Endothelial cell of hepatic sinusoid (primary cell): Measurements from ENCODE around the gene THSD1.

ENCODE experiments used
- in situ Hi-C: cut with HindIII; loops from 2 replicates; pipeline ENCODE4 v1.10.0; 2017; ENCODE audit warnings: low sequenced_read_pairs

Gene THSD1, protein sequence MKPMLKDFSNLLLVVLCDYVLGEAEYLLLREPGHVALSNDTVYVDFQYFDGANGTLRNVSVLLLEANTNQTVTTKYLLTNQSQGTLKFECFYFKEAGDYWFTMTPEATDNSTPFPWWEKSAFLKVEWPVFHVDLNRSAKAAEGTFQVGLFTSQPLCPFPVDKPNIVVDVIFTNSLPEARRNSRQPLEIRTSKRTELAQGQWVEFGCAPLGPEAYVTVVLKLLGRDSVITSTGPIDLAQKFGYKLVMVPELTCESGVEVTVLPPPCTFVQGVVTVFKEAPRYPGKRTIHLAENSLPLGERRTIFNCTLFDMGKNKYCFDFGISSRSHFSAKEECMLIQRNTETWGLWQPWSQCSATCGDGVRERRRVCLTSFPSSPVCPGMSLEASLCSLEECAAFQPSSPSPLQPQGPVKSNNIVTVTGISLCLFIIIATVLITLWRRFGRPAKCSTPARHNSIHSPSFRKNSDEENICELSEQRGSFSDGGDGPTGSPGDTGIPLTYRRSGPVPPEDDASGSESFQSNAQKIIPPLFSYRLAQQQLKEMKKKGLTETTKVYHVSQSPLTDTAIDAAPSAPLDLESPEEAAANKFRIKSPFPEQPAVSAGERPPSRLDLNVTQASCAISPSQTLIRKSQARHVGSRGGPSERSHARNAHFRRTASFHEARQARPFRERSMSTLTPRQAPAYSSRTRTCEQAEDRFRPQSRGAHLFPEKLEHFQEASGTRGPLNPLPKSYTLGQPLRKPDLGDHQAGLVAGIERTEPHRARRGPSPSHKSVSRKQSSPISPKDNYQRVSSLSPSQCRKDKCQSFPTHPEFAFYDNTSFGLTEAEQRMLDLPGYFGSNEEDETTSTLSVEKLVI

DNA sequence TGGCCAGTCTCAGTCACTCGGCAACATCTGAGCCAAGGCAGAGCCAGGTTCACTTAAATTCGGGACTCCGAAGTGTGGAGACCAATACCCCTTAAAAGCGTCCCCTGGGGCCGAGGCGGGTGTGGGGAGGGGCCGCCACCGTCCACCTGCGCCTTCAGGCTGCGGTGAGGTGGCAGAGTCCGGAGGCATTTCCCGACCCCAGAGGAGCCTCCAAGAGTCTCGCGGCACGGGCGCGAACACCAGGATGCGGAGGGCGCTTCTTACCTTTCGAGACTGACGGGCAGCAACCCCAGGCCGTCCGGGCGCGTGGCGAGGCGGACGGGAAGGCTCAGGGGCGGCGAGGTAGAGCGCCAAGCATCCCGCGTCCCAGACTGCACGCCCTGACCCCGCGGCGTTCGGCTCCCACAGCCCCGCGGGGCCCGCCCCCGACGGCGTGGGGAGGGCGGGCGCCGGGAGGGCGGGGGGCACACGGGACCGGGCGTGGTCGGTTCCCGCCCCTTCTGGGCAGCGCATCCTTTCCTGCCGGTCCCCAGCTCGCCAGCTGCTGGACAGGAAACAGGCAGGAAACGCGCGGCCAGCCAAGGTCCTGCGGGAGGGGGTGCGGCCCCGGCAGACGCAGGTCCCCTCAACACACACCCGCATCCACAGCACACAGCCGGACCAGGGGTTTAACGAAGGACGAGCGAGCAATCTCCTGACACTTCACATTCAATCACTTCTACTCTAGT lies at the start of gene THSD1:
TSS of gene THSD1 (minus strand) at position 406 of the 728 bp plus-strand sequence. CDS start 3,572 bp downstream, outside the sequence.
- in situ Hi-C loops, result no loop called here

DNA sequence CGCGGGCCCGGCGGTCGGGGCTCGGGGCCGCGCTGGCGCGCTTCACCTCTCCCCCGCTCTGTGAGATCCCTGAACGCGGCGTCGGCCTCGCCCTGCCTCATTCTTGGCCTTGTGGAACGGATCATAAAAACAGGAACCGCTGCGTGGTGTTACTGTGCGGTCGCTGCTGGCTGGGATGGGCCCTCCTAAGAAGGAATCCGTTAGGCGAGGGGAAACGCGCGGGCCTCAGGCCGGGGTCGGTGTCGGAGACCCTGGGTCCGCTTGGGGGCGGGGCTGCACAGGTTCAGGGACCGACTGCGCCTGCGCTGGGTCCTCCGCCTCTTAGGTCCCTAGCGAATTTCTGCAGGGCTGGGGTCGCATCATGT lies 49.7 kb upstream of the THSD1 start:
- in situ Hi-C loops, result no loop called here

DNA sequence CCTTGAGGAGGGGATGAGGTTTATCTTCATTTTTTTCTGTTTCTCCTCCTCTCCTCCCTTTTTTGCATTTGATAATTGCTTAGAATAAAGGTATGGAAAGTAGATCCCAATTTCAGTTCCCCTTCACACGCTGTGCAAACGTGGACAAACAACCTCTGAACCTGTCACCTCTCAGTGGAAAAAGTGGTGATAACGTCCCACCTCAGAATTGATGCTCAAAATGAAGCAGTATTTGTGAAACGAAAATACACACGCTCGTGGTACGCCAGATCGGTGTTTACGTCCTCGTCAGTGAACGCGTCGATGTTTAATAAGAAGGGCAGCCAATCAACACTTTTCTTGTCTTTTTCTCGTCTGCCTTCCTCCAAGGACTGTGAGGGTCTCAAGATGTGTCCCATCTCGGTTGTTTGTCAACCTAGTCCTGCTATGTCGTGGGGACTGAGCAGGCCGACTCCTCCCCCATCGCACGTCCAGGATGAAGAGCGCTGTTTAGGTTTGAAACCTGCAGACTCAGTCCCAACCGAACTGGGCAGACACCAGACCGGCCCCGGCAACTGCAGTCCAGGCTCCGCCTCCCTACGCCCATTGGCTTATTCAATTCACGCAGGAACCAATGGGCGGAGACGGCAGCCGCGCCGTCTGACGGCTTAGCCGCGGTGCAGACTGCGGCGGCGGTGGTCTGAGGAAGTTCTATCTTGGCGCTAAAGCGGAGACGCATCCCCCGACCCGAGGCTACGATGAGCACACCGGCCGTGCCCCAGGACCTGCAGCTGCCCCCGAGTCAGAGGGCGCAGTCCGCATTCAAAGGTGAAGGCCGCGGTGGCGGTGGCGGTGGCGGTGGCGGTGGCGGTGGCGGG lies 49.1 kb upstream of the THSD1 start, which contains the start of gene CKAP2:
TSS of gene CKAP2 (plus strand) at position 659 of the 857 bp plus-strand sequence. CDS start at position 738, 79 bp downstream.
- in situ Hi-C loops, result no loop called here

DNA sequence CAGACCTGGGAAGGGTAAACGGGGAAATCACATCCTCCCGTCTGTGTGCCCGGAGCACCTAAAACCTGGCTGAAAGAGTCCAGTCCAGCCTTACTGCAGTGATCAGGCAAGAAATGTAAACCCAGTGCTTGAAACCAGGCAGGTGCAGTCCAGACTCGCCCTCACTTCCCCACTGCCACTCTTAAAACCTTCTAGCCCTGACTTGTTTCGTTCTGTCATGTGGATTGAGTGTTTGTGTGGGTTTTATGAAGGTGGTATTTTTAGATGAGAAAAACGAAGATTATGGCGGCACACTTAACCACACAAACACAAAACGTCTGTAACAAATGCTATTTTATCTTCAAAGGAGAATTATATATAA lies 48.5 kb upstream of the THSD1 start:
- in situ Hi-C loops, result no loop called here

DNA sequence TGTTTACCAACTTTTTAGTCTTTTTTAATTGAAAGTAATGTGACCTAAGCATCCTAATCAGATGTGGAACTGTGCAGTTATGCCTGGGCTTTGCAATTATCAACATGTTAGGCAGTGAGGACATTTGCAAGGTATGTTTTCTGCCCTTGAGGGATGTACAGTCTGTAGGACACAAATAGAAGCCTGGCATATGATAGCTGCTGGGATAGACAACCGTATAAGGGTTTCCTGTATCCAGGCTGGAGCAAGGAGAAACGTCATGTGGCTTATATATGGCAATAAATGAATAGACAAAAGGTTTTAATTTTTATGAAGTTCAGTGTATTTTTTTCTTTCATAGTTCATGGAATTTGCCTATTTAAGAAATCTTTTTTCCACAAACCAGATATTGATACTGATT lies 46.5 kb upstream of the THSD1 start:
- in situ Hi-C loops, result no loop called here

DNA sequence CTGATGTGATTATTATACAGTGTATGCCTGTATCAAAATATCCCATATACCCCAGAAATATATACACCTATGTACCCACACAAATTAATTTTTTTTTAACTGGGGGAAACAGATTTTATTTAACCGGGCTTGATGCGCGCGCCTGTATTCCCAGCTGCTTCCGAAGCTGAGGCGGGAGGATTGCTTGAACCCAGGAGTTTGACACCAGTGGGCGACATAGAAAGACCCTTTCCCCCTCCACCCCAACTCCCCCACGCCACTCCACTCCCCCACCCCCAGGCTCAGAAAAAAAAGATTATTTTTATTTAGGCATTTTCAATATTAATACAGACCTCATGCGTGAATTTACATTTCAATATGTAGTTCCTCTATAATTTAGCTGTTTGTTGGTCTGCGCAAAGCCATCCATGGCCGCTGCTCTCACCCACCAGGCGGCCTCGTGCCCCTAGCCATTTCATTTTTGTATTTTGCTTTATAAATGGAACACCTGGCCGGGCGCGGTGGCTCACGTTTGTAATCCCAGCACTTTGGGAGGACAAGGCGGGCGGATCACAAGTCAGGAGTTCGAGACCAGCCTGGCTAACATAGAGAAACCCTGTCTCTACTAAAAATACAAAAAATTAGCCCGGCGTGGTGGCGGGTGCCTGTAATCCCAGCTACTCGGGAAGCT lies 45.3 kb upstream of the THSD1 start:
- in situ Hi-C loops, result no loop called here

DNA sequence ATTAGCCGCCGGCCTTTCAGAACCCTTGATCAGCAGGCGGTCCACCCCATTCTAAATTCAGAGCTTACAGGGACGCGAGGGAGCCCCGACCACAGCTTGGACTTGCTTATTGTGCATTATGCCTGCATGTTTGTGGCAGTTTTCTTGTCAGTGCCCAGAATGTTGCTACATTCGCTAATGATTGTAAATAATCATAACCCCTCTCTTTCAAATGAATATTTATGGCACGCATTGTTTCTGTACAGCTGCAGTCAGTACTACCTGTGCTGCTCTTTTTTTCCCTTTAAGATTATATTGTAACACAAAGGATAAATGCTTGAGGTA lies 44.8 kb upstream of the THSD1 start:
- in situ Hi-C loops, result no loop called here

DNA sequence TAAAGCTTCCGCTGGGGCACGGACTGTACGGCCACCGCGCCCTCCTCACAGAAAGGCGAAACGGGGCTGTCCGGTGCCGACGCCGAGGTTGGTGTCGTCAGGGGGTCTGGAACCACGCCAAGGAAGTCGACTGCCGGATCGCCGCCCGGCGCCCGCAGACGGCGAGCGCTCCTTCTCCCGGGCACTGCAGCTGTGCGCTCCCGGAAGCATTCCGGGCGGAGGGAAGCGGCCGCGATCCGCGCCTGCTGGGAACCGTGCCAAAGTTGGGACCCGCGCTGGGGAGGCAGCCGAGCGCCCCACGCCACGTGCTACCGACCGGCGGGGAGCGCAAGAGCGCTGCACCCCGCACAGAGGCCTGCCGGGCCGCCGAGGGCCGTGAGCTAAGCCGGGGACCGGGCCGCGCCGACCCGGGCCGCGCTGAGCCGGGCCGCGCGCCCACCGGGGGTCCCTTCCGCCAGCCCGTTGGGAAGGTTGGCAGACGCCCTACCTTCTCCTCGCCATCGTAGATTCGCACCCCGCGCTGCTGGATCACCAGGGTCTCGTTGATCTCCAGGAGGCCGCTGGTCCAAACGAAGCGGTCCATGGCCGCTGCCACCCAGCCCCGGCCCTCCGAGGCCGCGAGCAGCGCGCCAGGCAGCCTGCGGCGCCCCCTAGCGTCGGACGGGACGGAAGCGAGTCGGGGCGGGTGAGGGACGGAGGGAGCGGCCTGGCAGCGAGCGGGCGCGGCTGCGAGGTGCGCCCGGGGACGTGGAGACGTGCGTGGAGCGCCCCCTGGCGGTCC lies 44.2 kb upstream of the THSD1 start, which contains the start of gene VPS36:
TSS of gene VPS36 (minus strand) at position 623 of the 781 bp plus-strand sequence. CDS start at position 583, 40 bp downstream.
- in situ Hi-C loops, result no loop called here

DNA sequence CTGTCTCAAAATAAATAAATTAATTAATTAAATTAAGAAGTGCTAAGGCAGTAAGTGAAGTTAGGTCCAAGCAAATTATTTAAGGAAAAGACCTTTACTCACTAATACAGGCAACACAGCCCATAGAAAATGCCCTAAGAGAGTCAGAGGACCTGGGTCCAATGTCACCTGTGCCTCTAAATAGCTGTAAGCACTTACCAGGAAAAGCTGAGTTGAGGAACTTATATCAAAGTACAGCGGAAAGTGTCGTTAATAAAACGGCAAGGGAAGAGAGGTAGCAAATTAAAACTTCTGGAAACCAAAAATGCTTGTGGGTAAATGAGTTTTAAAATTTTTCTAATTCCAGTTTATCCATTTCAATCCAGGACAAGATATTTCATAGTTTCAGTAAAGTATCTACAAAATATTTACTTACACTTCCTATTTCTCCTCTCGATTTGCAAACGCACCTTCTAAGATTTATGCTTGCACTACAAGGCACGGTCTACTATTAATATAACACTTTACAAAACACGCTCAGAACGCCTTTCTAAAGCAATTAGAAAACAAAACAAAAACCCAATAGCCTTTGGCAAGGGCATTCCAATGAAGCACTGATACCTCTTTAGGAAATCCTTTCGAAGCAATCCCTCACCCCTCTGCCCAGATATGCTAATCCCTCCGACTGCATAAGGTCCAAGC lies 43.5 kb upstream of the THSD1 start:
- in situ Hi-C loops, result no loop called here

DNA sequence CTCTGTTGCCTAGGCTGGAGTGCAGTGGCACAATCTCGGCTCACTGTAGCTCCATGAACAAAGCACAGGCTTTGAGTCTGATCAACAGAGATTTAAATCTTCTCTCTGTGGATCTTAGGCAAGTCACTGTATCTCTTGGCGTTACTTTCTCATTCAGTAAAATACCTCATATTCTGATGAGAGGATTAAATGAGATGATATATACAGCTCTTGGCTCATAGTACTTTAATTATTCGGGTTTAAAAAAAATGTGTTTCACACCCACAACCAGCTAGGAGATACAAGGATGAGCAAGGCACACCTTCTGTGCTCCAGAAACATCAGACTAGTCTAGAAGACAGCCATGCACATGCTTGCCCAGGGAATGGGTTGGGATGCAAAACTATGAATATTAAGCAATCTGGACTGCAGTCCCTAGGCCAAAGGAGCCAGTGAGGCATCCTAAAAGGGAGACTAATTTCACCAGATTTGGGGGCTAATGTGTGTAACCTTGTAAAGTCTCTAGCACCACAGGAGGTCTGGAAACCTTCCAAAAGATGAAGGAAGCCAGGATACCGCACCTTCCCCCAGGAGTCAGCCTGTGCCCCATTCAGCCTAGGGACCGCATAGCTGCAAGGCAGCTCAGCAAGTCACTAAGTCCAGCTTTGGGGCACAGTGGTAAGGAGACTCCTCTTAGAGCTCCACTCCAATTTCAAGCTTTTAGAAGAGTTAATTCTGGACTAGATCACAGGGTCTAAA lies 42.0 kb upstream of the THSD1 start:
- in situ Hi-C loops, result no loop called here

DNA sequence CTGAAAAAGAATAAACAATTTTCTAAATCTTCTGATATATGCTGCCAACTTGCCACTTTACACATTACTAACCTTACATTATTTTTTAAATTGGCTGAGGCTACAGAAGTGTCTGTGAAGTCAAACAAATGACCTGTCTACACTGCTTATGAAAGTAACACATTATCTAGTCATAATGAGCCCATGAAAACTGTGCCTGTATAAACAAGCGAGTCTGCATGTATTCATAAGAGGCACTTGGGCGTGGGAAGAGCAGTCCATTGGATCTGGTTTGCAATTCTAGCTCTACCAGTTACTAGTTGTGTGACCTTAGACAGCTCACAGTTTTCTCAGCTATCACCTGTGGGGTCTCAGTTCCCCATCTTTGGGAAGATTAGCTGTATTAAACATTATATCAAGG lies 41.4 kb upstream of the THSD1 start:
- in situ Hi-C loops, result no loop called here

DNA sequence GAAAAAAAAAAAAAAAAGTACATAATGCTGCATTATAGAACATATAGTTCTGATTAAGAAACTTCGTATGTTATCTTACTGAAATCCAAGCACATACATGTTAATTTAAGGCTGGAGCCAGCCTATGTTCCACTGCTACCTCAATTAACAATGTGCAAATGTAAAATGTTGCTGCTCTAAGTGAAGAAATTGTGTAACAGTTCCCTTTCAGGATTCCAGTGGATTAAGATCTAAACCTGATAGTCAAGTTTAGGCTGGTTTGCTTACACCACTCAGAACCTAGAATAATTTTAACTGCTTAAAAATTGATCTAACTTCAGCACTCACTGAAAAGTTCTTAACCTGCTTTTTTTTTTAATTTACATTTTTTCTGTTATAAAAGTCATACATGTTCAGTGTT lies 40.3 kb upstream of the THSD1 start:
- in situ Hi-C loops, result no loop called here

DNA sequence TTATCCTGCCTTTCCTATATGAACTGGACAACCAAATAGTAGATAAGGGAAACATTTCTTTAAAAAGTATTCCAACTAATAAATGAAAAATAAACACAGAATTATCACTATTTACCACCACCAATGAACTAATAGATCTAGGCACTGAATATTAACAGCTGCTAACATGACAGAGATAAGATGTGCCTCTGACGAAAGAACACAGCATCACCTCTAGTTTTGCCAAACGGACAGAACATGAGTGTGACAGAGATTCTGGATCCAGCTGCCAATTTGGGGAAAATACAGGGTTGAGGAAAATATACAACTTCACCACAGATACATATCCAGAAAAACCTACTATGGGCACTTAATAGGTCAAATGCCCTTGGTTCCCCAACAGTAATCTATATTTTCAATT lies 26.5 kb upstream of the THSD1 start:
- in situ Hi-C loops, result no loop called here

DNA sequence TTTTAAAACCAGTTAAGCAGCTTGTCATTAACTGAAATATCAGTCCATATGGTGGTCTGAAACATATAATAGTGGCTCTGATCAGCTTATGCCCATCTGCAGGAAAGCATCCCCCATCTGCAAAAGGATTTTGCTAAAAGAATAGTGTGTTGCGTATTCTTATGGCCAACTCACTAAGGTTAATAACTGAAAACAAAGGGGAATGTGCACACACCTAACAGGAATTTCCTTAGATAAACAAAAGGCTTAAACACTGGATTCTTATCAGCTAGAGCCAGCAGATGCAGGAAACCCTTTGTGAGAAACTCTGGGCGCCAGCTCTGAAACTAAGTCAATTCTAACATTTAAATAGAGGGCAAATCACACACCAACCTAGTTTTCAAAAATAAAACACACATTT lies 22.3 kb upstream of the THSD1 start:
- in situ Hi-C loops, result no loop called here

DNA sequence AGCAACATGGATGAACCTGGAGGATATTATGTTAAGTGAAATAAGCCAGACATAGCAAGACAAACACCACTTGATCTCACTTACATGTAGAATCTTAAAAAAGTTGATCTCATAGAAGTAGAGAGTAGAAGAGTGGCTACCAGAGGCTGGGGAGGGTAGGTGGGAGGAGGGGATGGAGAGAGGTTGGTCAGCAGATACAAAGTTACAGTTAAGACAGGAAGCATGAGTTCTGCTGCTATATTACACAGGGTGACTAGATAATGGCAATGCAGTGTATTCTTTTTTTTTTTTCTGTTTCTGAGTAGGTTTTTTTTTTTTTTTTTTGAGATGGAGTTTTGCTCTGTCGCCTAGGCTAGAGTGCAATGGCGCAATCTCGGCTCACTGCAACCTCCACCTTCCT lies 15.2 kb upstream of the THSD1 start:
- in situ Hi-C loops, result no loop called here

DNA sequence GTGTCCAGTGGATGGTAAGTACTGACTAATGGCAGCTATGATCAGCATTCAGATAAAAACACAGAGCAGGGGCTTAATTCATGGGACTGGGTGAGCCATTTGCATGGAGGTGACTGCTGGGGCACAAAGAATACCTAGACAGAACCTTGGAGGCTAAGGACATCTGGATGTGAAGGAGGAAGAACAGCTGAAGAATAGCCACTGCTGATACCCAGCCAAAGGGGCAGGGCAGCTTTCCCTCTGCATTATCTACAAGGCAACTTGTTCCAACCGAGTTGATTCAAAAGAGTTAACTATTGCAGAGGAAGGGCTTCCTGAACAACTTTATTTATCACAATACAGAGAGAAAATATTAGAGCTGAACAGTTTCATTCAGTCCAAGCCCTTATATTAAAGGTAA lies 13.1 kb upstream of the THSD1 start:
- in situ Hi-C loops, result no loop called here

DNA sequence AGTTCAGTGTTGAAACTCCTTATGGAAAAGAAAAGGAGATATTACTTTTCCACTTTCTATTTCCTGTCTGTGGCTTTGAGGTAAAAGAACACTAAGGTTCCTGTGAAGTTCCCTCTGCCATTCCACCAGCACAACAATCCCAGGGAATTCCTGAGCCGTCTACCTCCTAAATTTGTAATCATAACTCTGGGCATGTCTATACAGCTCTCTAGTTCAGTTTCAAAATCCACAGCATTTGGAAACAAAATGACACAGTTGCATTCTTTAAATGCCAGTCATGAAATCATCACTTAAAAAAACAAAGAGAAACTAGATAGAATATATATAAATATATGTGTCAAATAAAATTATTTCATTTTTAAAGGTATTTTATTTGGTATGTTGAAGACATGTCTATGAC lies 9.0 kb upstream of the THSD1 start:
- in situ Hi-C loops, result no loop called here

DNA sequence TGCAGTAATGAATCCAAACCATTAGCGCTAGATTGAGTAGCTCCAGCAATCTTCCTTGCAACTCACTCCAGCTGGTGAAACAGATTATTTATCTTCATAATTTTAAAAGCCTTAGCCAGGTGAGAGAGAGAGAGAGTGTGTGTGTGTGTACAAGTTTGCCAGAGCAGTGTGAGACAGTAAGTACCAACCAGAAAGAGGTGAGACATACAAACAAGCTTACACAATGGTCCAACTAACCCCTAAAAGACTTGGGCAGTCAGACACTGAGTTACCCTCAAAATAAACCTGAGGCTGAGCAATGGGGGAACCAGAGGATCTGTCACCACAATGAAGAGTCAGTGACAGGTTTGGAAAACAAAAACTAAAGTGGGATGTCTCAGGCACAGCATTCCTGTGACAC lies 8.1 kb upstream of the THSD1 start:
- in situ Hi-C loops, result no loop called here
